ENCODE data around the gene SAFB2.

The SAFB2 gene

GRCh38 chr19:5563935-5564612 lies 58.5 kb downstream of the SAFB2 start:
- DNase-seq: no peak
- H3K4me3 Mint-ChIP-seq: no peak overlapping the region
- no peaks in the 10 kb centered on the region for H3K36me3 Mint-ChIP-seq (ENCODE audit: low read depth)
- no peak overlapping the region for H3K27ac Mint-ChIP-seq
- H3K27me3 Mint-ChIP-seq (ENCODE audit: low read depth, poor library complexity): peaks cover 17% of the 10 kb centered on the region
- no peak for TF ChIP-seq CTCF (IDR thresholded peaks at IDR 0.05)
- peaks cover 11% of the 10 kb centered on the region for H3K9me3 Mint-ChIP-seq
- H3K4me1 Mint-ChIP-seq: peaks cover 10% of the 10 kb centered on the region

DNA sequence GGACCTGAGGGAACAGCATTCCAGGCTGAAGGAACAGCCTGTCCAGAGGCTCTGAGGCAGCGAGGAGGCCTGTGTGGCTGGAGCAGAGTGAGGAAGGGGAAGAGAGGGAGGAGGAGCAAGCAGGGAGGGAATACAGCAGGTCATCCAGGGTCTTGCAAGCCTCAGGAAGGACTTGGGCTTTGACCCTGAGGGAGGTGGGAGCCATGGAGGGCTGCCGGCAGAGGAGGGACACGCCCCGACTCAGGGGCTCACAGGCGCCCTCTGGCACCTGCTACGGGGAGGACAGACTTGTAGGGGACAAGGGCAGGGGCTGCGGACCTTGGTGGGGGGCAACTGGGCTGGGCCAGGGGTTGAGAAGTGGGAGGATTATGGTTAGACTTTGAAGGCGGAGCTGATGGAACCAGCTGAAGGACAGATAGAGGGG lies 59.6 kb downstream of the SAFB2 start:
- Mint-ChIP-seq H3K4me1 (peaks cover 17% of the 10 kb centered on the region), H3K36me3 (ENCODE audit: low read depth) (no peaks in the 10 kb centered on the region), H3K4me3 (no peak overlapping the region), H3K27ac (no peak overlapping the region), H3K27me3 (ENCODE audit: low read depth, poor library complexity) (peaks cover 23% of the 10 kb centered on the region), H3K9me3 (peaks cover 11% of the 10 kb centered on the region)
- DNase-seq: no peak
- TF ChIP-seq CTCF (IDR thresholded peaks at IDR 0.05): no peak

- Mint-ChIP-seq H3K4me1 (peaks cover 19% of the 10 kb centered on the region), H3K27me3 (ENCODE audit: low read depth, poor library complexity) (peaks cover 23% of the 10 kb centered on the region), H3K4me3 (no peak overlapping the region), H3K27ac (no peak overlapping the region), H3K36me3 (ENCODE audit: low read depth) (no peaks in the 10 kb centered on the region), H3K9me3 (peaks cover 11% of the 10 kb centered on the region)
- no peak for TF ChIP-seq CTCF (IDR thresholded peaks at IDR 0.05)
- DNase-seq: no peak
These were observed 60.3 kb downstream of the SAFB2 start for GRCh38 chr19:5562280-5562679.

DNA sequence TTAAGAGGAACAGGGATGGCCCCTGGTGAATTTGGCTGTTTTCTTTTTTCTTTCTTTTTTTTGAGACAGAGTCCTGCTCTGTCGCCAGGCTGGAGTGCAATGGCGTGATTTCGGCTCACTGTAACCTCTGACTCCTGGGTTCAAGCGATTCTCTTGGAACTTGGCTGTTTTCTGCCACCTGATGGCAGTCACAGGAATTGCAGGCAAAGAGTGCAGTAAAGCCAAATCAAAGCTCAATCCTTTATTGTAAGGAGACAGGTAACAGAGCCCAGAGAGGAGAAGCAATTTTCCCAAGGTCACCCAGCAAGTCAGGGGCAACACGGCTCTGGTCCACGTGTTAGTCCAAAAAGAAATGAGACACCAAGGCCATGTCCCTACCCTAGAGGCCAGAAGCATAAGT lies 61.0 kb downstream of the SAFB2 start:
- DNase-seq: no peak
- peak; percentile 39 for TF ChIP-seq CTCF (IDR thresholded peaks at IDR 0.05)
- Mint-ChIP-seq H3K36me3 (ENCODE audit: low read depth) (no peaks in the 10 kb centered on the region), H3K27me3 (ENCODE audit: low read depth, poor library complexity) (peaks cover 23% of the 10 kb centered on the region), H3K27ac (no peak overlapping the region), H3K4me1 (peaks cover 21% of the 10 kb centered on the region), H3K9me3 (peaks cover 11% of the 10 kb centered on the region), H3K4me3 (no peak overlapping the region)

DNA sequence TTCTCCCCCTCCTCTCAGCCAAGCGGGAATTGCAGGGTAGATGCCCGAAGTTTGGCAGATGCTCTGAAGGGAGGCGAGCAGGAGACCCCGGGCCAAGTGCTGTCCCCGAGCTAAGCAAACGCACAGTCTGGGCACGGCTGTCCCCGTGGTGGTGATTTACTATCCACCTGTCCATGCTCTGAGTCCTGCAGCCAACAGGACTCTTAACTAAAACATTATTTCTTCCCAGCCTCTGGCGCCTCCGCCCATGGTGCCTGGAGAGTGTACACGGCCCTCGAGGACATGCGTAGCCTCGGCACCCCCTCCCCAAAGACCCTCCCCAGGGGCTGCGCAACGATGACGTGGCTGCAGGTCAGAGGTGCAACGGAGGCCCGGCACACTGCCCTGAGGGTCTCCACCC lies 62.4 kb downstream of the SAFB2 start:
- Mint-ChIP-seq H3K36me3 (ENCODE audit: low read depth) (no peaks in the 10 kb centered on the region), H3K9me3 (peaks cover 11% of the 10 kb centered on the region), H3K27ac (no peak overlapping the region), H3K4me3 (no peak overlapping the region), H3K4me1 (peaks cover 21% of the 10 kb centered on the region), H3K27me3 (ENCODE audit: low read depth, poor library complexity) (peaks cover 26% of the 10 kb centered on the region)
- no peak for DNase-seq
- no peak for TF ChIP-seq CTCF (IDR thresholded peaks at IDR 0.05)

DNA sequence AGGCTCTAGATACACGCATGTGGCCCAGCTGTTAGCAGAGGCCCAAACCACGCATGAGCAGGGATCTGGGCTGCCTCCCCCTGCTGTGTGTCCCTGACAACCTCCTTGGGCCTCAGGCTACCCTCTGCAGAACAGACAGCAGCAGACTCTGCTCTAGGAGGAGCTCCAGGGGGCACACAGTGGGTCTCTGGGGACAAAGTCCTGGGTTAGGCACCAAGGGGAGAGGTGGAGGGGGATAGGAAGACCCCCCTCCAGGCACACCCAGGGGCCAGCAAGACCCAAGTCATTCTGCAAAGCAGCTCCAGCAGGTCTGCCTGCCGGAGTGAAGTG lies 62.8 kb downstream of the SAFB2 start:
- peaks cover 21% of the 10 kb centered on the region for H3K4me1 Mint-ChIP-seq
- no peaks in the 10 kb centered on the region for H3K36me3 Mint-ChIP-seq (ENCODE audit: low read depth)
- TF ChIP-seq CTCF (IDR thresholded peaks at IDR 0.05): no peak
- H3K9me3 Mint-ChIP-seq: peaks cover 11% of the 10 kb centered on the region
- H3K27me3 Mint-ChIP-seq (ENCODE audit: low read depth, poor library complexity): peaks cover 27% of the 10 kb centered on the region
- H3K4me3 Mint-ChIP-seq: no peak overlapping the region
- DNase-seq: no peak
- no peak overlapping the region for H3K27ac Mint-ChIP-seq

Measured in nephron progenitor cell (in vitro differentiated cells).